H9 (cell line): ENCODE measurements around the gene HDGFL3. TPM values are rescaled to one million over a fixed set of nuclear protein-coding genes. Genes with fewer than 3 reads are reported as not detected.

ENCODE experiments used
- DNase-seq: peaks from one replicate; pipeline ENCODE4 v3.0.0-alpha.2; 2017
- H2AFZ ChIP-seq: one replicate; pipeline ENCODE4 v1.6.1; 2013; ENCODE audit warnings: mild to moderate bottlenecking, low read length, control low read depth, moderate library complexity
- H2AK5ac ChIP-seq: 2 replicates; pipeline ENCODE4 v1.6.1; 2013; ENCODE audit warnings: low read length, control low read depth, mixed read lengths; ENCODE audit not compliant: insufficient read length
- H2BK120ac ChIP-seq: one replicate; pipeline ENCODE4 v1.6.1; 2013; ENCODE audit warnings: low read depth, mild to moderate bottlenecking, low read length, control low read depth, inconsistent platforms; ENCODE audit not compliant: poor library complexity, severe bottlenecking
- H2BK12ac ChIP-seq: 2 replicates; pipeline ENCODE4 v1.6.1; 2013; ENCODE audit warnings: low read length, control low read depth, mixed read lengths, low read depth; ENCODE audit not compliant: insufficient read length
- H2BK15ac ChIP-seq: 2 replicates; pipeline ENCODE4 v1.6.1; 2013; ENCODE audit warnings: low read depth, low read length, control low read depth
- H2BK20ac ChIP-seq: one replicate; pipeline ENCODE4 v1.6.1; 2013; ENCODE audit warnings: low read depth, mild to moderate bottlenecking, low read length, control low read depth, inconsistent platforms; ENCODE audit not compliant: poor library complexity, severe bottlenecking
- H2BK5ac ChIP-seq: 2 replicates; pipeline ENCODE4 v1.6.1; 2013; ENCODE audit warnings: low read length, control low read depth, mixed read lengths; ENCODE audit not compliant: insufficient read length
- H3K14ac ChIP-seq: 2 replicates; pipeline ENCODE4 v1.6.1; 2013; ENCODE audit warnings: low read length, control low read depth; ENCODE audit not compliant: insufficient read depth
- H3K18ac ChIP-seq: 2 replicates; pipeline ENCODE4 v1.6.1; 2013; ENCODE audit warnings: low read depth, mild to moderate bottlenecking, mixed read lengths, low read length, control low read depth; ENCODE audit not compliant: insufficient read length
- H3K23ac ChIP-seq: 2 replicates; pipeline ENCODE4 v1.6.1; 2013; ENCODE audit warnings: low read length, control low read depth, mixed read lengths, low read depth; ENCODE audit not compliant: insufficient read length
- H3K23me2 ChIP-seq: 2 replicates; pipeline ENCODE4 v1.6.1; 2013; ENCODE audit warnings: low read depth, mild to moderate bottlenecking, mixed read lengths, low read length, control low read depth; ENCODE audit not compliant: insufficient read length, poor library complexity, severe bottlenecking
- H3K27ac ChIP-seq: 2 replicates; pipeline ENCODE4 v1.5.1; 2013; ENCODE audit warnings: low read length, control low read depth, mixed read lengths, low read depth; ENCODE audit not compliant: insufficient read length
- H3K27me3 ChIP-seq: 2 replicates; pipeline ENCODE4 v1.6.1; 2013; ENCODE audit warnings: low read length, control low read depth, inconsistent platforms; ENCODE audit not compliant: insufficient read depth
- H3K4ac ChIP-seq: 2 replicates; pipeline ENCODE4 v1.6.1; 2013; ENCODE audit warnings: low read depth, mild to moderate bottlenecking, control low read depth, inconsistent platforms, low read length, moderate library complexity
- H3K4me1 ChIP-seq: 2 replicates; pipeline ENCODE4 v1.6.1; 2013; ENCODE audit warnings: low read length, control low read depth, inconsistent platforms; ENCODE audit not compliant: insufficient read depth
- H3K4me2 ChIP-seq: 2 replicates; pipeline ENCODE4 v1.6.1; 2013; ENCODE audit warnings: low read length, control low read depth, mixed read lengths; ENCODE audit not compliant: insufficient read length, insufficient read depth
- H3K56ac ChIP-seq: 2 replicates; pipeline ENCODE4 v1.6.1; 2013; ENCODE audit warnings: low read depth, mild to moderate bottlenecking, mixed read lengths, low read length, control low read depth; ENCODE audit not compliant: insufficient read length
- H3K79me1 ChIP-seq: 2 replicates; pipeline ENCODE4 v1.6.1; 2013; ENCODE audit warnings: low read depth, mild to moderate bottlenecking, moderate library complexity, low read length, control low read depth, inconsistent platforms; ENCODE audit not compliant: insufficient read depth, poor library complexity, severe bottlenecking
- H3K79me2 ChIP-seq: 2 replicates; pipeline ENCODE4 v1.6.1; 2013; ENCODE audit warnings: low read length, control low read depth, inconsistent platforms; ENCODE audit not compliant: insufficient read depth
- H3K9ac ChIP-seq: 2 replicates; pipeline ENCODE4 v1.6.1; 2013; ENCODE audit warnings: low read length, control low read depth, mixed read lengths; ENCODE audit not compliant: insufficient read length; ENCODE audit errors: extremely low read depth
- H3K9me3 ChIP-seq: one replicate; pipeline ENCODE4 v1.6.1; 2013; ENCODE audit warnings: low read depth, low read length, inconsistent platforms; ENCODE audit not compliant: control insufficient read depth
- H3T11ph ChIP-seq: one replicate; pipeline ENCODE4 v1.6.1; 2013; ENCODE audit warnings: mild to moderate bottlenecking, low read length, control low read depth, inconsistent platforms
- H4K20me1 ChIP-seq: one replicate; pipeline ENCODE4 v1.6.1; 2013; ENCODE audit not compliant: control insufficient read depth, insufficient read length, insufficient read depth
- H4K5ac ChIP-seq: 2 replicates; pipeline ENCODE4 v1.6.1; 2013; ENCODE audit warnings: low read depth, mild to moderate bottlenecking, mixed read lengths, low read length, control low read depth; ENCODE audit not compliant: insufficient read length
- H4K8ac ChIP-seq: replicated peaks from 2 replicates; pipeline ENCODE4 v1.6.1; 2013; ENCODE audit warnings: low read length, control low read depth, mixed read lengths, low read depth; ENCODE audit not compliant: insufficient read length
- H4K91ac ChIP-seq: 2 replicates; pipeline ENCODE4 v1.6.1; 2013; ENCODE audit warnings: low read depth, mild to moderate bottlenecking, moderate library complexity, mixed read lengths, low read length, control low read depth; ENCODE audit not compliant: insufficient read length
- H3K27ac Mint-ChIP-seq, 3 experiments: 2 replicates in 2 of 3; 3 replicates in 1 of 3; pipeline ENCODE4 v1.8.0; 2020 to 2021; ENCODE audit warnings: mixed read lengths in 3 of 3, mild to moderate bottlenecking in 1 of 3, moderate library complexity in 1 of 3
- H3K27me3 Mint-ChIP-seq: 2 replicates; pipeline ENCODE4 v1.8.0; 2021; ENCODE audit warnings: low read depth, mild to moderate bottlenecking, moderate library complexity, mixed read lengths
- H3K36me3 Mint-ChIP-seq, 3 experiments: 2 replicates in 2 of 3; 3 replicates in 1 of 3; pipeline ENCODE4 v1.8.0; 2020 to 2021; ENCODE audit warnings: low read depth in 3 of 3, mixed read lengths in 3 of 3; ENCODE audit not compliant: insufficient read depth in 1 of 3
- H3K4me1 Mint-ChIP-seq, 2 experiments: 2 replicates each; pipeline ENCODE4 v1.8.0; 2020; ENCODE audit warnings: mixed read lengths in 2 of 2
- H3K4me3 Mint-ChIP-seq, 2 experiments: 2 replicates in 1 of 2; 3 replicates in 1 of 2; pipeline ENCODE4 v1.8.0; 2020 to 2021; ENCODE audit warnings: mild to moderate bottlenecking in 2 of 2, mixed read lengths in 2 of 2, moderate library complexity in 1 of 2
- H3K9me3 Mint-ChIP-seq, 2 experiments: 2 replicates in 1 of 2; 3 replicates in 1 of 2; pipeline ENCODE4 v1.8.0; 2020; ENCODE audit warnings: mild to moderate bottlenecking in 2 of 2, mixed read lengths in 2 of 2, moderate library complexity in 1 of 2
- CTCF ChIP-seq: fragments of 200-600 bp; sonication (generic); conservative IDR thresholded peaks from 3 replicates; pipeline ENCODE4 v1.8.0; 2021; ENCODE audit warnings: antibody characterized with exemption, mild to moderate bottlenecking
- WGBS: extraction: QIAGEN DNeasy Blood & Tissue Kit; methylation state at CpG from one replicate; pipeline ENCODE4 v1.1.7; 2013; ENCODE audit warnings: missing lambda C conversion rate, low lambda C conversion rate, mixed read lengths; ENCODE audit not compliant: insufficient read length; ENCODE audit errors: extremely low coverage; 5-methylcytosine and 5-hydroxymethylcytosine counted together
- total RNA-seq: library from RNA; stranded (reverse); gene quantifications from 2 replicates; pipeline ENCODE4 v1.2.1, GENCODE V29; 2021

The HDGFL3 gene
- total RNA-seq, 1 experiment from 2014 or later, result 120 TPM

DNA sequence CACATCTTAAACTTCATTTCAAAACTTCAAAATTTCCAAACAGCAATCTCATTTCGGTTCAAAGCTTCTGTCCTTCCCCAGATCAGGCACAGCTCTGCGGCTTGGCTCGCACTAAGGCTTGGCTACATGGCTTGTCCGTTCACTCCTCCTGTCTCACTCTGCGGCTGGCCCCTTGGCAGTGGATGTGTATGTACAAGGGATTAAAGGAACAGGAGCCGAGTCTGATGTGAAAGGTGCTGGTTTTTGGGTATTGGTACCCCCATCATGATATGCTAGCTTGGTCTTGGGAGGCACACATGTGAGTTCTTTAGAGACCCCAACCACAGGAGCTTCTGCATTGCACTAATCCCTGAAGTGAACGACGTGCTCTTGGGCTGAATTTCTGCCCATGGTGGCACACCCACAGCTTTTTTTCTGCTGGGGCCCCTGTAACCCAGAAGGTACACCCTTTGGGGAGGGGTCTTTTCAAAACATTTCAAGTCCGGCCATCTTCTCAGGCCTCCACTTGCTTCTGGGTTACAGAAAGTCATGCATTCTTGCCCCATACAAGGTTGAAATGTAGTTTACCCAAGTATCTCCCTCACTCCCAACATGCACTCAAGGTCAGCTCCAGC lies 87.5 kb downstream of the HDGFL3 start:
- no peak overlapping the region for H2BK5ac ChIP-seq
- no peaks in the 10 kb centered on the region for H3K9me3 Mint-ChIP-seq
- no peak overlapping the region for H3K56ac ChIP-seq
- H3K79me2 ChIP-seq, result no peaks in the 10 kb centered on the region
- no CpG with 5 or more reads among the region's 9 CpGs for WGBS
- H2BK12ac ChIP-seq, result no peak overlapping the region
- no peaks in the 10 kb centered on the region for H3K79me1 ChIP-seq
- no peak overlapping the region for H3K18ac ChIP-seq
- no peak overlapping the region for H3K23ac ChIP-seq
- no peak overlapping the region for H3K27ac ChIP-seq
- no peak for TF ChIP-seq CTCF
- H2BK15ac ChIP-seq, result no peak overlapping the region
- H2BK120ac ChIP-seq, result no peak overlapping the region
- no peak overlapping the region for H4K8ac ChIP-seq
- DNase-seq, result no peak
- H3K27me3 ChIP-seq, result no peaks in the 10 kb centered on the region
- H3K9me3 ChIP-seq, result no peaks in the 10 kb centered on the region
- H3T11ph ChIP-seq, result no peak overlapping the region
- no peak overlapping the region for H3K4ac ChIP-seq
- H4K91ac ChIP-seq, result no peak overlapping the region
- no peak overlapping the region; the same call in 1 of the 2 replicates for H3K14ac ChIP-seq
- no peak overlapping the region for H3K4me2 ChIP-seq
- no peaks in the 10 kb centered on the region for H3K4me1 ChIP-seq
- no peaks in the 10 kb centered on the region for H3K23me2 ChIP-seq
- peak overlapping the region in 1 of 3 experiments; percentile 18; a peak in 1 of 7 replicates for H3K27ac Mint-ChIP-seq
- no peak overlapping the region for H3K9ac ChIP-seq
- H2AFZ ChIP-seq, result no peak overlapping the region
- no peaks in the 10 kb centered on the region for H3K36me3 Mint-ChIP-seq
- H2AK5ac ChIP-seq, result no peak overlapping the region
- H3K27me3 Mint-ChIP-seq, result no peaks in the 10 kb centered on the region; the same call in 1 of the 2 replicates
- no peaks in the 10 kb centered on the region for H4K20me1 ChIP-seq
- H4K5ac ChIP-seq, result no peak overlapping the region
- no peak overlapping the region for H2BK20ac ChIP-seq
- no peak overlapping the region for H3K4me3 Mint-ChIP-seq
- peaks cover 3 to 4% of the 10 kb centered on the region in 2 experiments; a peak in 3 of 4 replicates for H3K4me1 Mint-ChIP-seq
